HG03060 (cell line): ENCODE measurements around the gene PEX3.
"Not testable (repeated sequence)": the region's sequence is repeated elsewhere in the genome, so short reads cannot be mapped to it uniquely, and the experiment has no call there.

Experiments
- ATAC-seq: cut with Tn5 transposase; IDR thresholded peaks from one replicate; pipeline ENCODE4 v1.9.1; 2021; ENCODE audit warnings: low read depth, moderate number of reproducible peaks; ENCODE audit not compliant: unreplicated experiment

PEX3 gene

GRCh38 chr6:143443096-143443495 lies 7.5 kb upstream of the PEX3 start:
- no peak for ATAC-seq

- ATAC-seq, result not testable (repeated sequence)
Measured at GRCh38 chr6:143447865-143448264, 2.7 kb upstream of the PEX3 start.

GRCh38 chr6:143449082-143449713 lies 1.4 kb upstream of the PEX3 start:
- ATAC-seq, result no peak

GRCh38 chr6:143449714-143450452 lies 722 bp upstream of the PEX3 start:
- ATAC-seq, result no peak

- ATAC-seq, result no peak
Measured at GRCh38 chr6:143451531-143451930, 926 bp downstream of the PEX3 start.

- ATAC-seq, result no peak
Measured at GRCh38 chr6:143457563-143458359, 7.2 kb downstream of the PEX3 start.

GRCh38 chr6:143465546-143465945 lies 14.9 kb downstream of the PEX3 start:
- ATAC-seq, result no peak

GRCh38 chr6:143468026-143468425 lies 17.4 kb downstream of the PEX3 start:
- ATAC-seq, result no peak

- not testable (repeated sequence) for ATAC-seq
Measured at GRCh38 chr6:143468823-143469222, 18.2 kb downstream of the PEX3 start.

GRCh38 chr6:143471822-143472221 lies 21.2 kb downstream of the PEX3 start:
- ATAC-seq, result no peak

GRCh38 chr6:143476545-143476944 lies 25.9 kb downstream of the PEX3 start:
- no peak for ATAC-seq

- ATAC-seq, result no peak
Measured at GRCh38 chr6:143478479-143479062, 28.0 kb downstream of the PEX3 start.

GRCh38 chr6:143482593-143482992 lies 32.0 kb downstream of the PEX3 start:
- ATAC-seq, result no peak

- no peak for ATAC-seq
Measured at GRCh38 chr6:143485967-143486366, 35.4 kb downstream of the PEX3 start.

GRCh38 chr6:143486752-143487151 lies 36.1 kb downstream of the PEX3 start:
- no peak for ATAC-seq

GRCh38 chr6:143490244-143490643 lies 39.6 kb downstream of the PEX3 start:
- ATAC-seq, result no peak

GRCh38 chr6:143490775-143491174 lies 40.2 kb downstream of the PEX3 start:
- no peak for ATAC-seq

- no peak for ATAC-seq
Measured at GRCh38 chr6:143496974-143497373, 46.4 kb downstream of the PEX3 start.

GRCh38 chr6:143498428-143498827 lies 47.8 kb downstream of the PEX3 start:
- ATAC-seq, result no peak

- ATAC-seq, result no peak
Measured at GRCh38 chr6:143501851-143502250, 51.2 kb downstream of the PEX3 start.

- ATAC-seq, result no peak
Measured at GRCh38 chr6:143504369-143504768, 53.8 kb downstream of the PEX3 start.
